CD4-positive, alpha-beta T cell treated with Interleukin-4 for 1 hour (primary cell): ENCODE data around the gene SART1.
"Not testable (repeated sequence)": the region's sequence is repeated elsewhere in the genome, so short reads cannot be mapped to it uniquely, and the experiment has no call there.

ENCODE experiments used
- DNase-seq, 2 donors: peaks; one replicate each; pipeline ENCODE4 v3.0.0-alpha.2; 2020 to 2022

The SART1 gene

DNA sequence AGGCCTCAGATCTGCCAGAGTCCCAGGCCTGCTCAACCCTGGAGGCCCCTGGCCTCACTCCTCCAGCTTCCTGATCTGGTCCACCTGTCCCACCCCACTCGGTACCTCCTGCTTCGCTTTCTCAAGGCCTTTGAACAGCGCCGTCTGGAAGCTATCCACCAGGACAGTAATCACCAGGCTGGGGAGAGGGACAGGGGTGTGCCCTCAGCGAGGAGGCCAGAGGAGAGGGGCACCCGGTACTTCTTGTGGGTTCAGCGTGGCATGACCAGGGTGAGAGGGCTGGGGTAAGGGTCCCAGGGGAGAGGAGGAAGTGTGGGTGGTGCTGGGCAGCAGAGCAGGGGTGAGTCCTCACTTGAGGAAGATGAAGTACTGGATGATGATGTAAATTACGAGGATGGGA, 58.7 kb downstream of the SART1 start:
- no peak for DNase-seq

DNA sequence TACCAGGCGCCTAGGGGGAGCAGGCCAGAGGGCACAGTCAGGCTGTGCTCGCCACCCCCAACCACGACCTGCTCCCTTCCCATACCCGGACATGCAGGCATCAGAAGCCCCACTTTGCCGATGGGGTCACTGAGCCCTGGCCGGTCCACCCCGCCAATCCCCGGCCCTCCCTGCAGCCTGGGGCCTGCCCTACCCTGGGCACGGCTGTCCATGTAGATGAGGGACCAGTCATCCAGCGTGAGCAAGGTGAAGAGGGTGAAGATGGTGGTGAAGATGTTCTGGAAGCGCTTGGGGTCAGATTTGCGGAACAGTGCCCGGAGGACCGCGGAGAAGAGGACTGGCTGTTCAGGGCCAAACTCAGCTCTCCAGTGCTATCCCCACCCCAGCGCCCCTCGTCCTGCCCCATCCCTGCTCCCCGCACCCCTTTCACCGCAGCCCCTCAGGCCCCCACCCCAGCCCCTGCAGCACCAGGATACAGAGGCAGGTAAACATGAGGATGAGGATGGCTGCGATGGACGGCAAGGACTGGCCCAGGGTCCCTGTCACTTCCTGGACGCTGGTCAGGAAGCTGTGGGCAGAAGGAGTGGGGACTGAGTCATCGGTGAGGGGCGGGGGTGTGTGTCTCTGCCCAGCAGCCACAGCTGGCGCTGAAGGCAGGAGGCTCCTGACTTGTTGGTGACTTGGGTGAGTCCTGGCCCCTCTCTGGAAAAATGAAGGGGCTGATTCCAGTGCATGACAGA, 59.3 kb downstream of the SART1 start:
- DNase-seq, result peak in 1 of 2 donors; percentile 75

DNA sequence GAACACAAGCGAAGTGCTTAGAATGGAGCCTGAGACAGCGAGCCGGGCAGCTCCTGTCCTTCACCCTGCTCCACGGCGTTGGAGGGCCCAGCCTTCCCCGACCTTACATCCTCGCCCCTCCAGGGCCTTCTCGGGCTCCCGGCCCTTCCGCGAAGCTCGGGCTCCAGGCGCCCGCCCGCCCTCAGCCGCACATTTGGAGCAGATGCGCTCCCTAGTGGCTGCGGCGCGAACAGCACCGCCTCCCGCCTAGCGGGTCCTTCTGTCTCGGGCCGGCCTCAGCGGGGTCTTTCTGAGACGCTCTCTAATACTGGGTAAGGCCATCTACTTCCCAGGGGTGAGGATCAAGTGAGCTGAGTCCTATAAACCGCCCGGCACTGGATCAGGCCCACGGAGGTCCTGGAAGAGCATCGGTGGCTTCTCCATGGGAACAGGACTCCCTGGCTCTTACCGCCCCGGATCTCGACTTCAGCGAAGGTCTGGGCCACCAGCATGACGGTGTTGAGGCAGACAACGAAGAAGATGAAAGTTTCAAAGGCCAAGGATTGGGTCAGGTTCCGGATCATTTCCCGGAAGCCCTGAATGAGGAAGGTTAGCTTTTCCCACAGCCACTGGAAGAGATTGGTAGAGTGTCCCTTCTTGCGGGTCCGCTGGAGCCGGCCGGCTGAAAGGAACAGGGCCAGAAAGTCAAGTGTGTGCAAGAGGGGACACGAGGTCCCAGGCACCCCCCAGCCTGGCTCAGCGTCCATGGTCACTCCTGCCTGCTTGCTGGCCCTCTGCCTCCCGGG, 61.1 kb downstream of the SART1 start:
- peak; percentile 68 to 72 for DNase-seq

DNA sequence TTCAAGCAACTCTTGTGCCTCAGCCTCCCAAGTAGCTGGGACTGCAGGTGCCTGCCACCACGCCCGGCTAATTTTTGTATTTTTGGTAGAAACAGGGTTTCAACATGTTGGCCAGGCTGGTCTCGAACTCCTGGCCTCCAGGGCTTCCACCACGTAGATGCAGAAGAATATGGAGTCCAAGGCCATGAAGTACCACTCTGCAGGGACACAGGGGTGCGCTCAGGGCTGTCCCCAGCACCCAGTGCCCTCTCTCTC, 61.6 kb downstream of the SART1 start:
- not testable (repeated sequence) for DNase-seq

DNA sequence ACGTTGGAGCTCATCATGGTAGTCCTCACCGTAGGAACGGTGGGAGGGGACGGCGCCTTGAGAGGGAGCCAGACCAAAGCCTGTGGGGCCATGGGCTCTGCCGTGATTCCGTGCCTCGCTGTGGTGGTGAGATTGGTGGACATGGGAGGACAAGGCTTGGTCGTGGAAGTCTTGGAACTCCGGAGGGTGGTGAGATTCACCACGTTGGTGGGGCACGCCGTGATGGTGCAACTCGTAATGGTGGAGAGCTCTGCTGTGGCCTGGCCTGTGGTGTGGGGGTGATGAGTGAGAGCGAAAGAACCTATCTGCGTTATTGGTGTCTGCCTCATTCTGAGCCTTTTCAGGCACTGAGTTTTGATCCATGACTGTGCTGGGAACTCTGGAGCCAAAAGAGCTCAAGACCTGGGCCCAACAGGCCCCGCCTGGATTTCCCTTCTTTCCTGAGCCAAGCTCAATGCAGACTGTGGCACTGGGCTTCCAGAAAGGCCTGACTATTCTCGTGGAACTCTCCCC, 64.5 kb downstream of the SART1 start, which contains the start of gene CATSPER1:
Gene CATSPER1, minus strand, starts transcription at position 463 of the 513 bp plus-strand sequence. Its CDS starts 100 bp downstream, at position 363.
- no peak for DNase-seq
